ENCODE results near the gene NOX3.
"Not testable (repeated sequence)": the region's sequence is repeated elsewhere in the genome, so short reads cannot be mapped to it uniquely, and the experiment has no call there.

The NOX3 gene

GRCh38 chr6:155364021-155364420 is 91.6 kb downstream of the NOX3 start:
- DNase-seq: not testable (repeated sequence)

- not testable (repeated sequence) for DNase-seq
Measured at GRCh38 chr6:155362968-155363632, 92.5 kb downstream of the NOX3 start.

- no peak for DNase-seq
Measured at GRCh38 chr6:155354167-155354566, 101.5 kb downstream of the NOX3 start.

- peak; percentile 51 for DNase-seq
Measured at GRCh38 chr6:155352811-155353210, 102.8 kb downstream of the NOX3 start.

- no peak for DNase-seq
Measured at GRCh38 chr6:155352130-155352420, 103.6 kb downstream of the NOX3 start.

- DNase-seq: no peak
Measured at GRCh38 chr6:155351273-155352129, 104.1 kb downstream of the NOX3 start.

GRCh38 chr6:155349956-155350355 is 105.7 kb downstream of the NOX3 start:
- no peak for DNase-seq

GRCh38 chr6:155349129-155349528 is 106.5 kb downstream of the NOX3 start:
- peak; percentile 21 for DNase-seq

- DNase-seq: no peak
Measured at GRCh38 chr6:155347800-155348199, 107.8 kb downstream of the NOX3 start.

GRCh38 chr6:155346957-155347356 is 108.7 kb downstream of the NOX3 start:
- DNase-seq: no peak

Measured in fibroblast of skin of right quadriceps (primary cell).